H1 (cell line): ENCODE measurements around the gene KCNQ2. TPM values are rescaled to one million over a fixed set of nuclear protein-coding genes. Genes with fewer than 3 reads are reported as not detected.

Experiments
- CEBPB ChIP-seq: IDR thresholded peaks from 2 replicates; pipeline ENCODE4 v1.6.1; 2012; ENCODE audit warnings: low read depth, low read length
- HDAC6 ChIP-seq: IDR thresholded peaks from one replicate; pipeline ENCODE4 v1.7.1; 2012; ENCODE audit warnings: low read depth, mild to moderate bottlenecking, inconsistent platforms, low read length, moderate library complexity
- KDM1A ChIP-seq: fragments of 200-600, 300-600 bp; sonication (generic); IDR thresholded peaks from 2 replicates; pipeline ENCODE4 v1.7.1; 2016; ENCODE audit warnings: mild to moderate bottlenecking, low read length, borderline replicate concordance
- SIX5 ChIP-seq: IDR thresholded peaks from 2 replicates; pipeline ENCODE4 v1.6.1; 2011; ENCODE audit warnings: mild to moderate bottlenecking, low read depth, low read length
- SP1 ChIP-seq: IDR thresholded peaks from 2 replicates; pipeline ENCODE4 v1.6.1; 2011; ENCODE audit warnings: low read depth, low read length
- polyA plus RNA-seq, 7 experiments: library from polyadenylated mRNA; depleted of rRNA in 3 of 7; stranded (reverse) in 5 of 7; unstranded in 2 of 7; fragments of >200 nt in 5 of 7; fragments of 200-250 nt in 2 of 7; gene quantifications; 1 replicate in 5 of 7; 2 replicates in 1 of 7; 4 replicates in 1 of 7; pipeline versions ENCODE4 v1.2.1 to v1.2.3, GENCODE V29; 2011 to 2013; ENCODE audit warnings: missing spikeins in 2 of 7, mixed read lengths in 2 of 7
- total RNA-seq: library from RNA; stranded (reverse); fragmentation: NEBNext Ultra II Directional; extraction: Animal tissue kit (Norgen Biotek cat#: 25700); gene quantifications from 2 replicates; pipeline ENCODE4 v1.2.1, GENCODE V29; 2021

Gene KCNQ2
- total and polyA plus RNA-seq, 2 of the 8 experiments (the other 6 are each of a cell fraction or from before 2014, with no cell fraction given) = 82.6 to 243 TPM

GRCh38 chr20:63434599-63435378 is 37.7 kb downstream of the KCNQ2 start (continued):
- no peak for TF ChIP-seq SIX5
- 0 out of 2 replicates have a peak, but pooled peaks have one; percentile 19 for TF ChIP-seq KDM1A
- TF ChIP-seq CEBPB = no peak
- no peak for TF ChIP-seq SP1
- TF ChIP-seq HDAC6 = no peak
- TF ChIP-seq, all 59 proteins: peak for 17
